IMR-90 (cell line): ENCODE measurements around the gene STAT1.

Experiments
- BHLHE40 ChIP-seq: fragments of 150-350 bp; IDR thresholded peaks from 2 replicates; pipeline ENCODE4 v1.6.1; 2016; ENCODE audit warnings: mild to moderate bottlenecking, low read depth, low read length
- CEBPB ChIP-seq: IDR thresholded peaks from 2 replicates; pipeline ENCODE4 v1.6.1; 2012; ENCODE audit warnings: low read depth, low read length, improper control_type of control experiment
- CHD1 ChIP-seq: IDR thresholded peaks from 2 replicates; pipeline ENCODE4 v1.6.1; 2012; ENCODE audit warnings: low read depth, low read length, improper control_type of control experiment
- CTCF ChIP-seq: conservative IDR thresholded peaks from 2 replicates; pipeline ENCODE4 v1.5.1; 2012; ENCODE audit warnings: mild to moderate bottlenecking, low read depth, low read length, improper control_type of control experiment
- ELK1 ChIP-seq: fragments of 150-350 bp; IDR thresholded peaks from 2 replicates; pipeline ENCODE4 v1.6.1; 2016; ENCODE audit warnings: low read depth, mild to moderate bottlenecking, low read length, moderate library complexity, borderline replicate concordance
- MAFK ChIP-seq: IDR thresholded peaks from 2 replicates; pipeline ENCODE4 v1.6.1; 2012; ENCODE audit warnings: low read depth, low read length, improper control_type of control experiment
- NFE2L2 ChIP-seq: fragments of 150-350 bp; IDR thresholded peaks from 2 replicates; pipeline ENCODE4 v1.6.1; 2016; ENCODE audit warnings: low read depth, mild to moderate bottlenecking, low read length
- POLR2A ChIP-seq: IDR thresholded peaks from 2 replicates; pipeline ENCODE4 v1.6.1; 2012; ENCODE audit warnings: mild to moderate bottlenecking, low read depth, low read length
- RAD21 ChIP-seq: IDR thresholded peaks from 2 replicates; pipeline ENCODE4 v1.6.1; 2012; ENCODE audit warnings: low read length, improper control_type of control experiment
- RCOR1 ChIP-seq: IDR thresholded peaks from 2 replicates; pipeline ENCODE4 v1.6.1; 2012; ENCODE audit warnings: mild to moderate bottlenecking, low read length, improper control_type of control experiment; ENCODE audit not compliant: insufficient replicate concordance
- RFX5 ChIP-seq: IDR thresholded peaks from 2 replicates; pipeline ENCODE4 v1.8.0; 2012; ENCODE audit warnings: low read depth, mild to moderate bottlenecking, low read length, moderate library complexity
- SMC3 ChIP-seq: fragments of 150-350 bp; IDR thresholded peaks from 2 replicates; pipeline ENCODE4 v1.6.1; 2016; ENCODE audit warnings: low read depth, mild to moderate bottlenecking, antibody characterized with exemption, low read length, moderate library complexity
- USF2 ChIP-seq: fragments of 150-350 bp; IDR thresholded peaks from 2 replicates; pipeline ENCODE4 v1.6.1; 2017; ENCODE audit warnings: mild to moderate bottlenecking, antibody characterized with exemption, low read length, low read depth

- TF ChIP-seq CTCF (no peak), RCOR1 (no peak), RFX5 (no peak), POLR2A (no peak), ELK1 (no peak), USF2 (no peak), CEBPB (no peak), BHLHE40 (no peak), SMC3 (no peak), CHD1 (no peak), RAD21 (no peak), NFE2L2 (no peak), MAFK (no peak)
Measured at GRCh38 chr2:191025135-191025534, 11.2 kb upstream of the STAT1 start.
